ENCODE measurements around the gene KIF5C. TPM values are rescaled to one million over a fixed set of nuclear protein-coding genes. Genes with fewer than 3 reads are reported as not detected.

The KIF5C gene
- total RNA-seq, 1 donor from 2014 or later = 13.3 TPM

GRCh38 chr2:149005471-149006077 lies 130.5 kb downstream of the KIF5C start:
- Histone ChIP-seq H3K27ac (no peak overlapping the region), H3K36me3 (no peaks in the 10 kb centered on the region), H3K27me3 (no peaks in the 10 kb centered on the region), H3K4me3 (no peak overlapping the region), H3K4me1 (peaks cover 15% of the 10 kb centered on the region), H3K9me3 (no peaks in the 10 kb centered on the region)
- intact Hi-C loops (cut with DNase I) = no loop called here
- DNase-seq (ENCODE audit: extremely low spot score in 2 of 2) = no peak
- TF ChIP-seq POLR2AphosphoS5 (IDR thresholded peaks at IDR 0.05; ENCODE audit: insufficient read depth in 1 of 2, low read depth in 1 of 2) = no peak
- TF ChIP-seq POLR2A (IDR thresholded peaks at IDR 0.05) = no peak
- TF ChIP-seq CTCF (IDR thresholded peaks at IDR 0.05) = no peak

GRCh38 chr2:149006883-149007543 lies 132.0 kb downstream of the KIF5C start:
- peaks cover 6% of the 10 kb centered on the region for H3K4me1 ChIP-seq
- TF ChIP-seq CTCF (IDR thresholded peaks at IDR 0.05) = no peak
- peak in 1 of 2 donors; percentile 11 for TF ChIP-seq POLR2AphosphoS5 (IDR thresholded peaks at IDR 0.05; ENCODE audit: insufficient read depth in 1 of 2, low read depth in 1 of 2)
- TF ChIP-seq POLR2A (IDR thresholded peaks at IDR 0.05) = no peak
- no peaks in the 10 kb centered on the region for H3K9me3 ChIP-seq
- no peak overlapping the region for H3K27ac ChIP-seq
- no peak overlapping the region for H3K4me3 ChIP-seq
- intact Hi-C loops (cut with DNase I) = no loop called here
- DNase-seq (ENCODE audit: extremely low spot score in 2 of 2) = no peak
- H3K27me3 ChIP-seq = no peaks in the 10 kb centered on the region
- H3K36me3 ChIP-seq = no peaks in the 10 kb centered on the region

GRCh38 chr2:149008381-149008780 lies 133.4 kb downstream of the KIF5C start:
- H3K4me3 ChIP-seq = no peak overlapping the region
- no peak overlapping the region for H3K27ac ChIP-seq
- no peaks in the 10 kb centered on the region for H3K9me3 ChIP-seq
- H3K4me1 ChIP-seq = peaks cover 6% of the 10 kb centered on the region
- no peaks in the 10 kb centered on the region for H3K27me3 ChIP-seq
- TF ChIP-seq POLR2A (IDR thresholded peaks at IDR 0.05) (no peak), POLR2AphosphoS5 (IDR thresholded peaks at IDR 0.05; ENCODE audit: insufficient read depth in 1 of 2, low read depth in 1 of 2) (no peak), CTCF (IDR thresholded peaks at IDR 0.05) (no peak)
- no peaks in the 10 kb centered on the region for H3K36me3 ChIP-seq
- DNase-seq (ENCODE audit: extremely low spot score in 2 of 2) = peak in 1 of 2 donors; percentile 74
- intact Hi-C loops (cut with DNase I) = no loop called here

- H3K4me3 ChIP-seq = no peak overlapping the region
- no peak for TF ChIP-seq POLR2A (IDR thresholded peaks at IDR 0.05)
- no peak for TF ChIP-seq CTCF (IDR thresholded peaks at IDR 0.05)
- TF ChIP-seq POLR2AphosphoS5 (IDR thresholded peaks at IDR 0.05; ENCODE audit: insufficient read depth in 1 of 2, low read depth in 1 of 2) = no peak
- no peaks in the 10 kb centered on the region for H3K36me3 ChIP-seq
- no peak for DNase-seq (ENCODE audit: extremely low spot score in 2 of 2)
- intact Hi-C loops (cut with DNase I) = no loop called here
- H3K9me3 ChIP-seq = no peaks in the 10 kb centered on the region
- H3K27ac ChIP-seq = no peak overlapping the region
- no peaks in the 10 kb centered on the region for H3K27me3 ChIP-seq
- no peaks in the 10 kb centered on the region for H3K4me1 ChIP-seq
Observed at GRCh38 chr2:149009576-149010461, 134.8 kb downstream of the KIF5C start.
